MM.1S (cell line): ENCODE measurements around the gene LONRF2.

Experiments used
- DNase-seq: peaks from one replicate; pipeline ENCODE4 v3.0.0-alpha.2; 2015
- H2AFZ ChIP-seq: fragments of 300-600 bp; sonication (generic); 2 replicates; pipeline ENCODE4 v1.6.0; 2016; ENCODE audit warnings: antibody characterized with exemption, low read length
- H3F3A ChIP-seq: fragments of 300-600 bp; sonication (generic); 2 replicates; pipeline ENCODE4 v1.6.1; 2016; ENCODE audit warnings: mild to moderate bottlenecking, antibody characterized with exemption, low read length, moderate library complexity, mixed read lengths; ENCODE audit not compliant: insufficient read depth
- H3K27ac ChIP-seq: fragments of 300-600 bp; sonication (generic); 2 replicates; pipeline ENCODE4 v1.5.1; 2016; ENCODE audit warnings: mild to moderate bottlenecking, low read length
- H3K27me3 ChIP-seq: fragments of 300-600 bp; sonication (generic); replicated peaks from 2 replicates; pipeline ENCODE4 v1.6.0; 2016; ENCODE audit warnings: low read length; ENCODE audit not compliant: insufficient read depth
- H3K36me3 ChIP-seq: fragments of 300-600 bp; sonication (generic); replicated peaks from 2 replicates; pipeline ENCODE4 v1.6.1; 2016; ENCODE audit warnings: mild to moderate bottlenecking, low read length, mixed read lengths; ENCODE audit not compliant: insufficient read depth
- H3K4me1 ChIP-seq: fragments of 300-600 bp; sonication (generic); 2 replicates; pipeline ENCODE4 v1.6.1; 2016; ENCODE audit warnings: low read length, mixed read lengths
- H3K4me2 ChIP-seq: fragments of 300-600 bp; sonication (generic); 2 replicates; pipeline ENCODE4 v1.6.0; 2016; ENCODE audit warnings: low read depth, low read length
- H3K4me3 ChIP-seq: fragments of 300-600 bp; sonication (generic); 2 replicates; pipeline ENCODE4 v1.5.1; 2016; ENCODE audit warnings: low read length, mixed read lengths
- H3K79me2 ChIP-seq: fragments of 300-600 bp; sonication (generic); 2 replicates; pipeline ENCODE4 v1.6.1; 2016; ENCODE audit warnings: mixed run types, low read length, mixed read lengths
- H3K9ac ChIP-seq: fragments of 300-600 bp; sonication (generic); 2 replicates; pipeline ENCODE4 v1.6.1; 2016; ENCODE audit warnings: low read length, mixed read lengths
- H3K9me2 ChIP-seq: fragments of 300-600 bp; sonication (generic); replicated peaks from 2 replicates; pipeline ENCODE4 v1.6.1; 2016; ENCODE audit warnings: mild to moderate bottlenecking, low read length, mixed read lengths; ENCODE audit not compliant: insufficient read depth
- H3K9me3 ChIP-seq: fragments of 300-600 bp; sonication (generic); replicated peaks from 2 replicates; pipeline ENCODE4 v1.6.1; 2016; ENCODE audit warnings: mild to moderate bottlenecking, low read length, mixed read lengths; ENCODE audit not compliant: insufficient read depth
- H4K20me1 ChIP-seq: fragments of 300-600 bp; sonication (generic); 2 replicates; pipeline ENCODE4 v1.6.1; 2016; ENCODE audit warnings: mild to moderate bottlenecking, low read length, moderate library complexity, mixed read lengths; ENCODE audit not compliant: insufficient read depth
- EZH2 ChIP-seq: fragments of 300-600 bp; sonication (generic); optimal IDR thresholded peaks from 2 replicates; pipeline ENCODE3; 2017; ENCODE audit warnings: low read depth, mild to moderate bottlenecking, antibody characterized with exemption, low read length, mixed read lengths
- EZH2phosphoT487 ChIP-seq: fragments of 300-600 bp; sonication (generic); IDR thresholded peaks from 2 replicates; pipeline ENCODE4 v1.6.1; 2018; ENCODE audit warnings: antibody characterized with exemption, low read length
- TF ChIP-seq, protein P1 (sequence below): fragments of 300-600 bp; sonication (generic); IDR thresholded peaks from 2 replicates; pipeline ENCODE4 v1.5.1; 2016; ENCODE audit warnings: antibody characterized with exemption, low read length, mixed read lengths

Gene LONRF2

GRCh38 chr2:100262046-100262445, 60.3 kb downstream of the LONRF2 start:
- no peak overlapping the region for H3K4me3 ChIP-seq

DNA sequence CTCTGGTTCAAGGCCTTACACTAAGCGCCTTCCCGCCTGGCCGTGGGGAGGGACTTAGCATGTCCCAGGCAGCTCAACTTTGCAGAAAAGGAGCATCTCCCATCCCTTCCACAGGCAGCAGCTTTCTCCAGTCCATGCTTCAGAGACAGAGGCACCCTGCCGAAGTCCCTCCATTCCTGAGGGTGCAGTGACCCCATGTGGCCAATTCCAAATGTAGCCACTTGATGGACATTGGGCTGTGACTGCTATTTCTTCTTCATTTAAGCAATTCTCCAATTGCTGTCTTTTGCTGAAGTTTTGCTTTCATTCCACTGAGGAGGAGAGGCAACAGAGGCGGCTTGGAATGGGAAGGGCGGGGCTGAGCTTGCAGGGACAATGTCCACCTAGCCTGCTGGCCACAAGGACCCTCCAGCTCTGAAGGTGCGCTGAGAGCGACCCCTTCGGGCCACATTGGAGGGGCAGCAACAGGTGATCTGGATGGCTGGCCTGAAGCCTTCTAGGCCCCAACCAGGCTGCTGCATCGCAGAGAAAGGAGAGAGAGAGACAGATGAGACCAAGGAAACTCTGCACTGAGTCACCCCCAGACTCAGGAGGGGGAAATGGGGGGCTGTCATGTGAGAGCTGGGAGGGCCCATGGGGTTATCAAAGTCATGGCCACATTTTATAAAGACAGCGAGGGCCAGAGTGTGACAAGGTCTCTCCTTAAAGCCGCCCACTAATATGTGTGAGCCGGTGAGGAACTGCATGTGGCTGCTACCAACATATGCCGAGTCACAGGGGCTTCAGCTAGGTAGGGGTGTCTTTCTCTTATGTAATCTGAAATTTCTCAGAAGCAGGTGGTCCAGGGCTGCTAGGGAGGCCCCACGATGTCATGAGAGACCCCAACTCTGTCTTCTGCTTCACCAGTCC, 61.3 kb downstream of the LONRF2 start:
- no peaks in the 10 kb centered on the region for H3F3A ChIP-seq
- H3K4me1 ChIP-seq = no peaks in the 10 kb centered on the region
- H3K27ac ChIP-seq = no peak overlapping the region
- H4K20me1 ChIP-seq = no peaks in the 10 kb centered on the region
- H3K9me3 ChIP-seq = no peaks in the 10 kb centered on the region
- H3K9me2 ChIP-seq = no peaks in the 10 kb centered on the region
- TF ChIP-seq EZH2 = no peak
- TF ChIP-seq, protein P1, sequence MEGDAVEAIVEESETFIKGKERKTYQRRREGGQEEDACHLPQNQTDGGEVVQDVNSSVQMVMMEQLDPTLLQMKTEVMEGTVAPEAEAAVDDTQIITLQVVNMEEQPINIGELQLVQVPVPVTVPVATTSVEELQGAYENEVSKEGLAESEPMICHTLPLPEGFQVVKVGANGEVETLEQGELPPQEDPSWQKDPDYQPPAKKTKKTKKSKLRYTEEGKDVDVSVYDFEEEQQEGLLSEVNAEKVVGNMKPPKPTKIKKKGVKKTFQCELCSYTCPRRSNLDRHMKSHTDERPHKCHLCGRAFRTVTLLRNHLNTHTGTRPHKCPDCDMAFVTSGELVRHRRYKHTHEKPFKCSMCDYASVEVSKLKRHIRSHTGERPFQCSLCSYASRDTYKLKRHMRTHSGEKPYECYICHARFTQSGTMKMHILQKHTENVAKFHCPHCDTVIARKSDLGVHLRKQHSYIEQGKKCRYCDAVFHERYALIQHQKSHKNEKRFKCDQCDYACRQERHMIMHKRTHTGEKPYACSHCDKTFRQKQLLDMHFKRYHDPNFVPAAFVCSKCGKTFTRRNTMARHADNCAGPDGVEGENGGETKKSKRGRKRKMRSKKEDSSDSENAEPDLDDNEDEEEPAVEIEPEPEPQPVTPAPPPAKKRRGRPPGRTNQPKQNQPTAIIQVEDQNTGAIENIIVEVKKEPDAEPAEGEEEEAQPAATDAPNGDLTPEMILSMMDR = peak; percentile 44
- no peak for TF ChIP-seq EZH2phosphoT487
- no peak overlapping the region for H3K4me3 ChIP-seq
- no peaks in the 10 kb centered on the region for H3K79me2 ChIP-seq
- no peak overlapping the region for H2AFZ ChIP-seq
- H3K36me3 ChIP-seq = no peaks in the 10 kb centered on the region
- H3K9ac ChIP-seq = no peak overlapping the region
- peak; percentile 47 for DNase-seq
- no peak overlapping the region for H3K4me2 ChIP-seq
- H3K27me3 ChIP-seq = no peaks in the 10 kb centered on the region

More at GRCh38 chr2:100262046-100262445, 60.3 kb downstream of the LONRF2 start:
- H3F3A ChIP-seq = no peaks in the 10 kb centered on the region
- no peaks in the 10 kb centered on the region for H3K9me2 ChIP-seq
- H2AFZ ChIP-seq = no peak overlapping the region
- no peaks in the 10 kb centered on the region for H3K27me3 ChIP-seq
- H4K20me1 ChIP-seq = no peaks in the 10 kb centered on the region
- H3K79me2 ChIP-seq = no peaks in the 10 kb centered on the region
- H3K27ac ChIP-seq = no peak overlapping the region
- no peak overlapping the region for H3K4me2 ChIP-seq
- TF ChIP-seq EZH2 (no peak), EZH2phosphoT487 (no peak)
- TF ChIP-seq, protein P1 = no peak
- H3K9ac ChIP-seq = no peak overlapping the region
- H3K4me1 ChIP-seq = no peaks in the 10 kb centered on the region
- no peaks in the 10 kb centered on the region for H3K36me3 ChIP-seq
- no peak for DNase-seq
- H3K9me3 ChIP-seq = no peaks in the 10 kb centered on the region

- Histone ChIP-seq H3K9me3 (no peaks in the 10 kb centered on the region), H3F3A (no peaks in the 10 kb centered on the region), H3K4me2 (no peak overlapping the region), H3K4me1 (no peaks in the 10 kb centered on the region), H3K9me2 (no peaks in the 10 kb centered on the region), H3K4me3 (no peak overlapping the region), H3K36me3 (no peaks in the 10 kb centered on the region), H3K79me2 (no peaks in the 10 kb centered on the region), H4K20me1 (no peaks in the 10 kb centered on the region), H3K9ac (no peak overlapping the region), H3K27ac (no peak overlapping the region), H3K27me3 (no peaks in the 10 kb centered on the region), H2AFZ (no peak overlapping the region)
- DNase-seq = no peak
- TF ChIP-seq EZH2 (no peak), EZH2phosphoT487 (no peak)
- TF ChIP-seq, protein P1 = no peak
Observed at GRCh38 chr2:100259106-100259505, 63.2 kb downstream of the LONRF2 start.
